ENCODE data around the gene RBM33. TPM values are rescaled to one million over a fixed set of nuclear protein-coding genes. Genes with fewer than 3 reads are reported as not detected.

Gene RBM33
- total and polyA plus RNA-seq, 2 of the 8 experiments (the other 6 are each of a cell fraction or from before 2014, with no cell fraction given), result 16.5 to 64.6 TPM

DNA sequence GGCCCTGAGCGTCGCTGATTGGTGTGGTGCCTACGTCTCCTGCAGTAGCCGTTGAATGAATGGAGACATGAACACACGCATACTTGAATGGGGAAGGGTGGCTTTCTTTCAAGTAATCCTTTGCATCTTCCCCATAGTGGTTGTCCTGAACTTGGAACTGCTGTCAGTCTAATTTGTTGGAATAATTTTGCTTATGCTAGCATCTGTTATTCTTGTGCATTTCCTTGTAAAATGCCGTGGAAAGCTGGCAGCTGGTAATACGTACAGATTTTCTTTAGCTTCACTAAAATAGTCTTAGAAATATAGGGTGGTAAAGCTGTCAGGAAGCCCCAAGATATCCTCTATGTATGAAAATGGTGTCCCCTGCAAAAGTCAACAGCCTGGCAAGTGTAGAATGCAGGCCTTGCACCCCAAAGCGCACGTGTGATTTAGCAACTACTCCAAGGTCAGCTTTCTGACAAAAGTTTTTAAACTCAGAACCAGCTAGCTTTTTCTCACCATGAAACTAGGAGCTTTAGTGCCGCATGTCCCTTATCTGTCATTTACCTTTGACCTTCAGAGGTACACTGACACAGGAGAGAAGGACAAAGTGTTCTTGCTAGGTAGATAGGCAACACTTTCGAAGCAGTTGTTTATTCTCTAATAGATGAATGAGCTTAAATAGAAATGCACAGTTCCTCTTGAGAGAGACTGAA, 70.8 kb downstream of the RBM33 start (continued):
- TF ChIP-seq GTF2F1 (IDR thresholded peaks at IDR 0.05; ENCODE audit: borderline replicate concordance, low read depth, low read length) (no peak), TCF12 (IDR thresholded peaks at IDR 0.05; ENCODE audit: low read depth, low read length) (no peak), ZNF274 (IDR thresholded peaks at IDR 0.05; ENCODE audit: borderline replicate concordance, extremely low read depth, low read length) (no peak), SP4 (IDR thresholded peaks at IDR 0.05; ENCODE audit: low read length) (no peak), EP300 (IDR thresholded peaks at IDR 0.05; ENCODE audit: borderline replicate concordance in 1 of 2, low read depth in 2 of 2, low read length in 2 of 2) (no peak)
